ENCODE results near the gene RASAL2.

GRCh38 chr1:178057912-178058534, 35.9 kb upstream of the RASAL2 start:
- TF ChIP-seq EZH2 (IDR thresholded peaks at IDR 0.05) = no peak
- TF ChIP-seq POLR2AphosphoS5 (IDR thresholded peaks at IDR 0.05; ENCODE audit: borderline replicate concordance, low read depth, low read length) = peak; percentile 50
